Upper lobe of left lung (tissue), 6 donors: ENCODE measurements around the gene DHX57. TPM values are rescaled to one million over a fixed set of nuclear protein-coding genes. Genes with fewer than 3 reads are reported as not detected.

Experiments used
- ATAC-seq, 2 donors: fragments of 200-7000 bp; cut with Tn5 transposase; one replicate each; pipeline ENCODE4 v1.9.1; 2022; ENCODE audit warnings: mild to moderate bottlenecking in 2 of 2, moderate library complexity in 2 of 2; ENCODE audit not compliant: low FRiP score in 2 of 2
- DNase-seq, 2 donors: peaks; one replicate each; pipeline ENCODE4 v3.0.0-alpha.2; 2019 to 2020
- H3K27ac ChIP-seq, 4 donors: fragments of 200-600 bp; sonication (generic); one replicate each; pipeline ENCODE4 v1.5.1; 2016 to 2019
- H3K27me3 ChIP-seq, 4 donors: fragments of 200-600 bp; sonication (generic); one replicate each; pipeline ENCODE4 v1.5.1; 2017 to 2019
- H3K36me3 ChIP-seq, 4 donors: fragments of 200-600 bp; sonication (generic); one replicate each; pipeline ENCODE4 v1.5.1; 2016 to 2019
- H3K4me1 ChIP-seq, 4 donors: fragments of 200-600 bp; sonication (generic); one replicate each; pipeline ENCODE4 v1.5.1; 2018 to 2019
- H3K4me3 ChIP-seq, 4 donors: fragments of 200-600 bp; sonication (generic); one replicate each; pipeline ENCODE4 v1.5.1; 2017 to 2019; ENCODE audit warnings: mild to moderate bottlenecking in 2 of 4, moderate library complexity in 1 of 4
- H3K9me3 ChIP-seq, 4 donors: fragments of 200-600 bp; sonication (generic); one replicate each; pipeline ENCODE4 v1.5.1; 2018 to 2019
- EP300 ChIP-seq, 4 donors: sonication (generic); formaldehyde crosslinking; IDR thresholded peaks; one replicate each; pipeline ENCODE4 v1.5.1; 2017; ENCODE audit warnings: antibody characterized with exemption in 4 of 4, control low read depth in 2 of 4
- POLR2A ChIP-seq, 4 donors: fragments of 450-650 bp; IDR thresholded peaks; one replicate each; pipeline ENCODE4 v1.5.1; 2016 to 2017; ENCODE audit warnings: antibody characterized with exemption in 4 of 4, mild to moderate bottlenecking in 2 of 4
- POLR2AphosphoS5 ChIP-seq, 2 donors: sonication (generic); formaldehyde crosslinking; IDR thresholded peaks; one replicate each; pipeline ENCODE4 v1.5.1; 2017; ENCODE audit warnings: antibody characterized with exemption in 2 of 2
- WGBS, 2 donors: methylation state at CpG; one replicate each; pipeline ENCODE4 v1.1.5; 2017 to 2018; 5-methylcytosine and 5-hydroxymethylcytosine counted together
- total RNA-seq, 6 donors: library from RNA; depleted of rRNA in 4 of 6; stranded (reverse); fragments of >200 nt in 4 of 6; gene quantifications; one replicate each; pipeline versions ENCODE4 v1.1.0 to v1.2.1, GENCODE V29; 2016 to 2021
- TF ChIP-seq, protein P1 (sequence below), 6 experiments: fragments of 450-650 bp in 4 of 6; fragments of 200-600 bp in 2 of 6; sonication (generic) in 2 of 6; IDR thresholded peaks; one replicate each; pipeline ENCODE4 v1.5.1; 2016 to 2019; ENCODE audit warnings: antibody characterized with exemption in 6 of 6
- donor health status: DM: no; HTN: no; CAD: no; lungs with moderate emphysema.
- donor health status: DM: no; HTN: yes; CAD: no; lungs with severe emphysema.

The DHX57 gene
- total RNA-seq, 6 donors from 2014 or later, result 8.0 to 45.1 (median 15.3) TPM

- Histone ChIP-seq H3K27me3 (no peaks in the 10 kb centered on the region), H3K4me3 (no peak overlapping the region), H3K9me3 (no peaks in the 10 kb centered on the region), H3K4me1 (peaks cover 0 to 1% (median 0%) of the 10 kb centered on the region in 4 donors), H3K36me3 (no peaks in the 10 kb centered on the region), H3K27ac (no peak overlapping the region)
- ATAC-seq, result no peak
- DNase-seq, result no peak
- TF ChIP-seq EP300 (IDR thresholded peaks at IDR 0.05) (no peak), POLR2AphosphoS5 (IDR thresholded peaks at IDR 0.05) (no peak), POLR2A (IDR thresholded peaks at IDR 0.05) (no peak)
- 87 to 90% methylated on average over 14 of the region's 14 CpGs for WGBS, 2 donors
These were observed 86.0 kb downstream of the DHX57 start for GRCh38 chr2:38789691-38790090.

DNA sequence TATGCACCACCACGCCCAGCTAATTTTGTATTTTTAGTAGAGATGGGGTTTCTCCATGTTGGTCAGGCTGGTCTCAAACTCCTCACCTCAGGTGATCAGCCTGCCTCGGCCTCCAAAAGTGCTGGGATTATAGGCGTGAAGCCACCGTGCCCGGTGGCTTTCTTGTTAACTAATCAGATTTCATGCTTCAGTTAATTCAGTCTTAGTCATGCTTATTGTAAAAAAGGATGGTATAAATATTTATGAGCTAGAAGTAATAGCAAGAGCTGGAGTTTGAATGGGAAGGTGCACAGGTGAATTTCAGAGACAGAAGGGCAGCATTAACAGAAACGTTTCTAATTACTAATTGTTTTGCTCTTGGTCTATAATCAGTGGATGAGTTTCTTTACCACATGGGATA is 87.4 kb downstream of the DHX57 start:
- H3K9me3 ChIP-seq, result no peaks in the 10 kb centered on the region
- no peaks in the 10 kb centered on the region for H3K36me3 ChIP-seq
- DNase-seq (no peak), ATAC-seq (no peak)
- H3K27me3 ChIP-seq, result no peaks in the 10 kb centered on the region
- H3K4me1 ChIP-seq, result peaks cover 0 to 5% (median 0%) of the 10 kb centered on the region in 4 donors
- WGBS, 2 donors, result 93% methylated on average over 6 of the region's 6 CpGs
- no peak overlapping the region for H3K4me3 ChIP-seq
- H3K27ac ChIP-seq, result no peak overlapping the region
- no peak for TF ChIP-seq POLR2A (IDR thresholded peaks at IDR 0.05)
- no peak for TF ChIP-seq EP300 (IDR thresholded peaks at IDR 0.05)
- TF ChIP-seq, protein P1, sequence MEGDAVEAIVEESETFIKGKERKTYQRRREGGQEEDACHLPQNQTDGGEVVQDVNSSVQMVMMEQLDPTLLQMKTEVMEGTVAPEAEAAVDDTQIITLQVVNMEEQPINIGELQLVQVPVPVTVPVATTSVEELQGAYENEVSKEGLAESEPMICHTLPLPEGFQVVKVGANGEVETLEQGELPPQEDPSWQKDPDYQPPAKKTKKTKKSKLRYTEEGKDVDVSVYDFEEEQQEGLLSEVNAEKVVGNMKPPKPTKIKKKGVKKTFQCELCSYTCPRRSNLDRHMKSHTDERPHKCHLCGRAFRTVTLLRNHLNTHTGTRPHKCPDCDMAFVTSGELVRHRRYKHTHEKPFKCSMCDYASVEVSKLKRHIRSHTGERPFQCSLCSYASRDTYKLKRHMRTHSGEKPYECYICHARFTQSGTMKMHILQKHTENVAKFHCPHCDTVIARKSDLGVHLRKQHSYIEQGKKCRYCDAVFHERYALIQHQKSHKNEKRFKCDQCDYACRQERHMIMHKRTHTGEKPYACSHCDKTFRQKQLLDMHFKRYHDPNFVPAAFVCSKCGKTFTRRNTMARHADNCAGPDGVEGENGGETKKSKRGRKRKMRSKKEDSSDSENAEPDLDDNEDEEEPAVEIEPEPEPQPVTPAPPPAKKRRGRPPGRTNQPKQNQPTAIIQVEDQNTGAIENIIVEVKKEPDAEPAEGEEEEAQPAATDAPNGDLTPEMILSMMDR (IDR thresholded peaks at IDR 0.05), result no peak
- TF ChIP-seq POLR2AphosphoS5 (IDR thresholded peaks at IDR 0.05), result no peak

- Histone ChIP-seq H3K36me3 (peaks cover 0 to 21% (median 4%) of the 10 kb centered on the region in 4 donors), H3K4me1 (peaks cover 0 to 9% (median 6%) of the 10 kb centered on the region in 4 donors), H3K9me3 (no peaks in the 10 kb centered on the region), H3K27ac (no peak overlapping the region), H3K27me3 (no peaks in the 10 kb centered on the region), H3K4me3 (no peak overlapping the region)
- DNase-seq (no peak), ATAC-seq (no peak)
- TF ChIP-seq, protein P1 (IDR thresholded peaks at IDR 0.05), result no peak
- TF ChIP-seq POLR2A (IDR thresholded peaks at IDR 0.05), result no peak
- TF ChIP-seq EP300 (IDR thresholded peaks at IDR 0.05), result no peak
- TF ChIP-seq POLR2AphosphoS5 (IDR thresholded peaks at IDR 0.05), result no peak
These were observed 92.1 kb downstream of the DHX57 start for GRCh38 chr2:38783586-38783985.

- peaks cover 0 to 13% (median 7%) of the 10 kb centered on the region in 4 donors for H3K4me1 ChIP-seq
- WGBS, 2 donors, result 13 to 14% methylated on average over 8 of the region's 8 CpGs
- H3K9me3 ChIP-seq, result no peaks in the 10 kb centered on the region
- peak overlapping the region in 3 of 4 donors; percentile 54 to 71 (median 55) for H3K27ac ChIP-seq
- peaks cover 0 to 21% (median 4%) of the 10 kb centered on the region in 4 donors for H3K36me3 ChIP-seq
- peak overlapping the region; percentile 16 to 77 (median 62) for H3K4me3 ChIP-seq
- TF ChIP-seq EP300 (IDR thresholded peaks at IDR 0.05) (no peak), POLR2A (IDR thresholded peaks at IDR 0.05) (no peak), POLR2AphosphoS5 (IDR thresholded peaks at IDR 0.05) (no peak)
- TF ChIP-seq, protein P1 (IDR thresholded peaks at IDR 0.05), result no peak
- no peaks in the 10 kb centered on the region for H3K27me3 ChIP-seq
- no peak for DNase-seq
- ATAC-seq, result no peak
These were observed 97.0 kb downstream of the DHX57 start for GRCh38 chr2:38778687-38779082.

DNA sequence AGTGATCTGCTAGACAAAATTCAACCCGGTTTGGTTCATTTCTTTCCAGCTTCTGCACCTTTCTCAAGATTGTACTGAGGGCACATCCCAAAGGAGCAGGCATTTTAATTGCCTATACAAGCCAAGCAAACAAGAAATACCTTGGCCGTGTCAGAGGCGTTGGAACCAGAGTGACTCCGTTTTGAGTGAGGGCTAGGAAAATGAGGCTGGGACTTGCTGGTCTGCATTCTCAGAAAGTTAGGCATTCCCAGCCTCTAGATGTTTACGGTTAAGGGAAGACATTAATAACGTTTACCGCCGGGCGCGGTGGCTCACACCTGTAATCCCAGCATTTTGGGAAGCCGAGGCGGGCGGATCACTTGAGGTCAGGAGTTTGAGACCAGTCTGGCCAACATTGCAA is 99.2 kb downstream of the DHX57 start:
- 83 to 88% methylated on average over 13 of the region's 13 CpGs for WGBS, 2 donors
- TF ChIP-seq POLR2AphosphoS5 (IDR thresholded peaks at IDR 0.05), result no peak
- Histone ChIP-seq H3K27ac (no peak overlapping the region), H3K9me3 (no peaks in the 10 kb centered on the region), H3K4me1 (peaks cover 0 to 13% (median 7%) of the 10 kb centered on the region in 4 donors), H3K36me3 (peaks cover 0 to 12% (median 3%) of the 10 kb centered on the region in 4 donors), H3K27me3 (no peaks in the 10 kb centered on the region), H3K4me3 (no peak overlapping the region)
- DNase-seq (no peak), ATAC-seq (no peak)

GRCh38 chr2:38775921-38776225 is 99.9 kb downstream of the DHX57 start:
- 67 to 76% methylated on average over 7 of the region's 7 CpGs for WGBS, 2 donors
- Histone ChIP-seq H3K4me3 (no peak overlapping the region), H3K36me3 (peaks cover 0 to 6% (median 1%) of the 10 kb centered on the region in 4 donors), H3K9me3 (no peaks in the 10 kb centered on the region), H3K27ac (no peak overlapping the region), H3K4me1 (peaks cover 0 to 13% (median 7%) of the 10 kb centered on the region in 4 donors), H3K27me3 (no peaks in the 10 kb centered on the region)
- DNase-seq, result no peak
- no peak for TF ChIP-seq EP300 (IDR thresholded peaks at IDR 0.05)
- ATAC-seq, result no peak
